ENCODE results near the gene ZBTB42.

The ZBTB42 gene

GRCh38 chr14:104769324-104770071 lies 31.4 kb upstream of the ZBTB42 start:
- DNase-seq: no peak

DNA sequence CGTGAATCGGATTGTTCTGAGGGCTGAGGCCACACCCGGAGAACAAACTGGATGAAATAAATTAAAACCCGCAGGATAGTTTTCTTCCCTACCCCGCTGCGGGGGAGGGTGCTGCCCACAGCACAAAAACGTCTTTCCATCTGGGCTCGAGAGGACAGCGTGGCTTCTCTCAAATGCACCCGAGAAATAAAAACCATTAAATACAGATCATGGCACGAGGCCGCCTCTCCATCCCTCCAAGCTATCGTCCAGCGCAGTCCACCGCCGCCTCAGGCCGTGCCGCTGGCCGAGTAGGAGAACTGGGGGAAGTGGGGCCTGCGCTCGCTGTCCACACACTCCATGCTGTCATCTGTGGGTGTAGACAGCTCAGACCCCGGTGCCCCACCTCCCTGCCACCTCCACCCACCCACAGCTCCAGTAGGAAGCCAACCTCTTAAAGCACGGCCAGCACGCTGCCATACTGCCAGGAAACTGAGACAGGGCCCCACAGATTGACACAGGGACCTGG lies 30.8 kb upstream of the ZBTB42 start:
- DNase-seq: no peak

DNA sequence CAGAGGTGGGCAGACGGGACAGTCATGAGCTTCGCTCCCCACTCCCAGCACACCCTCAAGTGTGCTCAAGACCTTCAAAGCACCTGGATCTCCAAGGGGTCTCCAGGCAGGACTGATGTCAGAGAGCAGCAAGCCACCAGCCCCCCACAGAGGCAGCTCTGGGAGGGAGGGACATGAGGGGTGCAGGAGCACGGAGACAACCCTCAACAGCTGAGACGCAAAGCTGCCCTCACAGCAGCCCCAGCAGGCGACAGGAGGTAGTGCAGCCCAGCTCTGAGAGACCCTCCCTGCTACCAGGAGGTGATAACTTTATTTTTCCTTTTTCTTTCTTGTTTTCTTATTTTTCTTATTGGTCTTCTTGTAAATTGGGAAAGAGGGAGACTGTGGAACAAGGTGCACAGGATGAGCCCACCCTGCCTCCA lies 30.0 kb upstream of the ZBTB42 start:
- no peak for DNase-seq

GRCh38 chr14:104771374-104771773 lies 29.5 kb upstream of the ZBTB42 start:
- DNase-seq: no peak

GRCh38 chr14:104771918-104772706 lies 28.8 kb upstream of the ZBTB42 start:
- DNase-seq: no peak

GRCh38 chr14:104772707-104773504 lies 28.0 kb upstream of the ZBTB42 start:
- DNase-seq: no peak

DNA sequence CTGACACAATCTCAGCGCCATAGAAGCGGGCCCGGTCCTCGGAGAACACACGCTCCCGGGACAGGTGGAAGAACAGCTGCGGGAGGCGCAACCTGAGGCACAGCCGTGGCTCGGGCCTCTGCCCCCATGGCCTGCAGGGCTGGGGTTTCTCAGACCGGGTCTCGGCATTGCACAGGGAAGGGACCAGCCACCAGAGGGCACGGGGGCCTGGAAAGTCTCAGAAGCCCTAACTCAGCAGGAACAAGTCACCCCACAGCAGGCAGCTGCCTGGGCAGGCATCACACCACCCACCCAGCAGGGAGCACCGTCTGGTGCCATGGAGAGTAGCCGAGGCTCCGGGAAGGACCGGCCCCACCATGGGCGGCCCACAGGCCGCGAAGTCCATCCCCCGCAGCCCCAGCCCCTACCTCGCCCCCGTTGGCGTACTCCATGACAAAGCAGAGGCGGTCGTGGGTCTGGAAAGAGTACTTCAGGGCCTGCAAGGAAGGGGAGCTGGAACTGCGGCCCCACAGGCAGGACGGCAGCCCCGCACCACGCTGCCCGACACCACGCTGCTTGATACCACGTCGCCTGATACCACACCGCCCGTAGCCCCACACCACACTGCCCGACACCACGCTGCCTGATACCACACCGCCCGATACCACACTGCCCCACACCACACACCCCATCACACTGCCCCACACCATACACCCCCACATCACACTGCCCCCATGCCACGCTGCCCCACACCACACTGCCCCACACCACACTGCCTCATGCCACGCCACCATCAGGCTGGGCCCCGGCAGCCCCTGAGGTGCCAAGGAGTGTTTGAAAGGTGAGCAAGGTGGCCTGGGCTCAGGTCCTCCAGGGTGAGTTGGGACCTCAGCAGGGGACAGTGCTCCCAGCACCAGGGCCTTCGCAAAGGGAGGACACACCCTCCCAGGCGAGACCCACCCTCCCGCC lies 27.1 kb upstream of the ZBTB42 start:
- no peak for DNase-seq

- DNase-seq: no peak
These were observed 26.3 kb upstream of the ZBTB42 start for GRCh38 chr14:104774453-104775072.

DNA sequence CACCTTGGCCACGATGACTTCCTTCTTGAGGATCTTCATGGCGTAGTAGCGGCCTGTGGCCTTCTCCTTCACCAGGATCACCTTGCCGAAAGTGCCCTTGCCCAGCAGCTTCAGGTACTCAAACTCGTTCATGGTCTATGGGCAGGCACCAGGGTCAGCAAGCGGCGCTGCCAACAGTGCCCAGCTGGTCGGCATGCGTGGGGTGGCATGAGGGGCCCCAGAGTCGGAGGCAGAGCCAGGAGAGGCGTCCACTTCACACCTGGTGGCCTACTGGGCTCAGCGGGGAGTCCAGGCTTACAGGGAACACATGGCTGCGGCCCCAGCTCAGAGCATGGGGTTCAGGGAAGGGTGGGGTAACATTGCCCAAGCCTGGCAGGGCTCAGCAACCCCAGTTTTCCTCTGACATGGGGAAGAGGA lies 25.8 kb upstream of the ZBTB42 start:
- no peak for DNase-seq

GRCh38 chr14:104776481-104776880 lies 24.4 kb upstream of the ZBTB42 start:
- no peak for DNase-seq

- no peak for DNase-seq
These were observed 23.7 kb upstream of the ZBTB42 start for GRCh38 chr14:104776961-104777807.

GRCh38 chr14:104777808-104778249 lies 23.1 kb upstream of the ZBTB42 start:
- no peak for DNase-seq

DNA sequence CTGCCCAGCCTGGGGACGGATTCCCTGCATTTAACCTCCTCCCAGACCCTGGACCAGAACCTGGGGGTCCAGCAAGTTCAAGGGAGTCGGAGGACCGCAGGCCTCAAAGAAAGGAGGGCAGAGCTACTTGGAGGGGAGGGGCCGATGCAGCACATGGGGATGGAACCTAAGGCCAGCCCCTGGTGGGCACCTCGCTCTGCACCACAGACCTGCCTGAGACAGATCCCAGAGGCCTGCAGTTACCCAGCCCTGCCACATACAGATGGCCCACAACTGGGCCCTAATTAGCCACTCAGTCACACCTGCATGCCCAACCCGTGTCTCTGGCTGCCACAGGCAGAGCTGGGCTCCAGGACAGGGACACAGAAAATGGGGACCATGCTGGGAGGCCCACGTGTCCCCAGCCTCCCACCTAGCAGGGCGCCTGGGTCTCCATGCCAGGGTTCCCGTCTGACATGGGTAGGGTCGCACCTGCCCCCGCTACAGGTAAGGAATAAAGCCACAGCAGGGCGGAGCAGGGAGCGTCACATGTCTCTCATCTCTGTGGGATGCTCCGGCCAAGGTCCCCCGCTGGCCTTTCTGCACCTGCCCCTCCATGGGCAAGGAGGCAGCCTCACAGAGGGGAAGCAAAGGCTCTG lies 22.1 kb upstream of the ZBTB42 start:
- no peak for DNase-seq

DNA sequence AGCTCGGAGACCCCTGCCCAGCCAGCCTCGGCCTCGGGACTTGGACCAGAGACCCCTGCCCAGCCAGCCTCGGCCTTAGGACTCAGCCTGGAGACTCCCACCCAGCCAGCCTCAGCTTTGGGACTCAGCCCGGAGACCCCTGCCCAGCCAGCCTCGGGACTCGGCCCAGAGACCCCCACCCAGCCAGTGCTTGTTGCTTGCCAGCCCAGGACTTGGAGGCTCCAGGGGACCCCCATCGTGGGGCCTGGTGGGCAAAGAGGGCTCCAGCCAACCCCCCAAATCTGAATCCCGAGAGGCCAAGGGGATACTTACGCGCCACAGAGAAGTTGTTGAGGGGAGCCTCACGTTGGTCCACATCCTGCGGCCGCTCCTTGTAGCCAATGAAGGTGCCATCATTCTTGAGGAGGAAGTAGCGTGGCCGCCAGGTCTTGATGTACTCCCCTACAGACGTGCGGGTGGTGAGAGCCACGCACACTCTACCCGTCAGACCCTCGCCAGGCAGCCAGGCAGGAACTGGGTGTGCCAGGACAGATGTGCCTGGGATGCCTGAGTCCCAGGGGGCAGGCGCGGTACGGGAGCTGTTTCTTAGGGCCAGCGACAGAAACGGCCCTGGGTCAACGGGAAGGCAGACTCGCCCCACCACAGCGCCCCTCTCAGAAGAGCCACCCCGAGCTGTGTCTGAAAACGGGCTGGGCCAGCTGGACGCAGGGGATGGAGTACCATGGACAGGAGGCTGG lies 21.0 kb upstream of the ZBTB42 start:
- no peak for DNase-seq

DNA sequence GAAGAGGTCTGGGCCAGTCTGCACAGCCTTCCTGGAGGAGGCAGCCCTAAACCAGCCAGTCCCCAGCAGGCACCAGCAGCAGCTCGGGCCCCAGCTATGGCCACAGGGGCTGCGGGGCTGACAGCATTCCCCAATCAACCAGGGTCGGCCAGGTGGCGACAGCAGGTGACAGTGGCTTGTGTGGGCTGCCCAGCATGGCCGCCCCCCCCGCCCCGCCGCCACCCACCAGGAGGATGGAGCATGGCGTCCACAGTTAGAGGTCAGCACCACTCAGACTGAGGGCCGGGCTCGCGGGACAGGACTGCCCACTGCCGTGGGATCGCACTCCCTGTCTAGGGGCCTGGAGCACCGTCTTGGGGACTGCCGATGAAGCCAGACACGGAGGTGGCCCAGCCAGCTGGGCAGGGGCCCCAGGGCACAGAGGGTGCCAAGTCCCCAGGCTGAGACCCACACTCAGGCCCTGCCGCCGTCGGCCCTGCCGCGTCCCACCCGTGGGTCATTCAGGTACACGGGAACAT lies 20.3 kb upstream of the ZBTB42 start:
- DNase-seq: no peak

GRCh38 chr14:104781271-104782077 lies 19.4 kb upstream of the ZBTB42 start:
- DNase-seq: no peak

DNA sequence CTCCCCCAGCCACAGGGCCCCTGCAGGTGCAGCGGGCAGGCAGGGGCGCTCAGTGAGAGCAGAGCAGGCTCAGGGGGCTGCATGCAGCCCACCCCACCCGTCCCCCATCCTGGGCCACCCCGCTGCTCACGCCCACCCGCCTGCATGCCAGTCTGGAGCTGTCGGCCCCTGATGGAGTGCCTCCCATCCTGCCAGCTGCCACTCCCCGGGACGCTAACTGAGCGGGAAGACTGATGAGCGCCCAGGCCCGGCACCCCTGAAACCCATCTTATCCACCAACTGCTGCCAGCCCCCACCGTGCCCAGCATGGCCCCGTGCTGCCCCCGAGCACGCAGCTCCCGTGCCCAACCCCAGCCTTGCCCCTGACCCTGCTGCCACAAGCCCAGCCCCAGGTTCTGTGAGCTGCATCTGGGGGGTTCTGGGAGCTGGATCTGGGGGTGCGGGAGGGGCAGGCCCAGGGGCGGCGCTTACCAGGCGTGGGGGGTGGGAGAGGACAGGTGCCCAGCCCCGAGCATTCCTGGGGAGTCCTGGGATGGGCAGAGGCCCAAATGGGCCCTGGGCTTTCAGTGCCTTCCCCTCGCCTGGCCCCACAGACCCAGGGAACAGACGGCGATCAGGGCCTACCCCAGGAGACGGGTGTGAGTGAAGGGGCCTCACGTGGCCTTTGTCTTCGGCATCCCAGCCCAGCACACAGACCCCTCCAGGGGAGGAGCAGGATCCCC lies 18.7 kb upstream of the ZBTB42 start:
- DNase-seq: no peak

- no peak for DNase-seq
These were observed 18.1 kb upstream of the ZBTB42 start for GRCh38 chr14:104782808-104783139.
